HG02943 (cell line): ENCODE data around the gene KRT27.
"Not testable (repeated sequence)": the region's sequence is repeated elsewhere in the genome, so short reads cannot be mapped to it uniquely, and the experiment has no call there.

Source experiments
- ATAC-seq: cut with Tn5 transposase; IDR thresholded peaks from one replicate; pipeline ENCODE4 v1.9.1; 2021; ENCODE audit warnings: mild to moderate bottlenecking, low read depth, moderate library complexity; ENCODE audit not compliant: unreplicated experiment

The KRT27 gene

DNA sequence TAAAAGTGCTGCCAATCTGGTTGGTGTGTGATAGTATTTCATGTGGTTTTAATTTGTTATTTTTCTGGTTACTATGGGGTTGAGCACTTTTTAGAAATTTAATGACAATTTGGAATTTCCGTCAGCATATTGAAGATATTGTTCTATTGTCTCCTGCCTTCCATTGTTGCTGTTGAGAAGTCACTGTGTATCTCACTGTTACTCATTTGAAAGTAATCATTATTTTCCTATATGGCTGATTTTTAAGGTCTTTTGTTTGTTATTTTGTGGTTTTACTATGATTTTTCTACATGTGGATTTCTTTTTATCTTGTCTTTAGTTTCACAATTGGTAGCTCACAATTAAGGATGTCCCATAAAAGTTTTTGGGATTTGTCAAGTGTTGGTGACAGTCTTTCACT lies 18.6 kb downstream of the KRT27 start:
- ATAC-seq: no peak

DNA sequence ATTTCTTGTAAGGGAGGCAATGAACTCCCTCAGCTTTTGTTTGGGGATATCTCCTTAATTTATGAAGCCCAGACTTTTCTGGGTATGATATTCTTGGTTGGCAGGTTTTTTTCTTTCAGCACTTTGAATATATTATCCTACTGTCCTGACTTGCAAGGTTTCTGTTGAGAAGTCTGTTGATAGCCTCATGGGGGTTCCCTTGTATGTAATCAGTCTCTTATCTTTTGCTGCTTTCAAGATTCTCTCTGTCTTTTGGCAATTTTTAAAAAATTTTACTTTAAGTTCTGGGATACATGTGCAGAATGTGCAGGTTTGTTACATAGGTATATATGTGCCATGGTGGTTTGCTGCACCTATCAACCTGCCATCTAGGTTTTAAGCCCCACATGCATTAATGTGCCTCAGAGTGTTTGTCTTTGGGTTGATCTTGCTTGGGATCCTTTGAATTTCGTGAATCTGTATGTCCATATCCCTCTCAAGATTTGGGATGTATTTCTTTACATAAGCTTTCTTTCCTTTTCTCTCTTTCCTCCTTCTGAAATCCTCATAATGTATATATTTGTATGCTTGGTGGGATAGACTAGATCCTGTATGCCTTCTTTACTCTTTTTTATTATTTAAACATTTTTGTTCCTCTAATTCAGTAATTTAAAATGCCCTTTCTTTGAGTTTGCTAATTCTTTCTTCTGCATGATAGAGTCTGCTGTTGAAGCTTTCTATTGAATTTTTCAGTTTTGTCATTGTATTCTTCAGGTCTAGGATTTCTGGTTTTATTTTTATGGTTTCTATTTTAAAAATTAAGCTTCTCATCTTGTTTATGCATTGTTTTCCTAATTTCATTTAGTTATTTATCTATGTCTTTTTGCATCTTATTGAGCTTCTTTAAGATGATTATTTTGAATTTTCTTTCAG lies 22.0 kb downstream of the KRT27 start:
- no peak for ATAC-seq

DNA sequence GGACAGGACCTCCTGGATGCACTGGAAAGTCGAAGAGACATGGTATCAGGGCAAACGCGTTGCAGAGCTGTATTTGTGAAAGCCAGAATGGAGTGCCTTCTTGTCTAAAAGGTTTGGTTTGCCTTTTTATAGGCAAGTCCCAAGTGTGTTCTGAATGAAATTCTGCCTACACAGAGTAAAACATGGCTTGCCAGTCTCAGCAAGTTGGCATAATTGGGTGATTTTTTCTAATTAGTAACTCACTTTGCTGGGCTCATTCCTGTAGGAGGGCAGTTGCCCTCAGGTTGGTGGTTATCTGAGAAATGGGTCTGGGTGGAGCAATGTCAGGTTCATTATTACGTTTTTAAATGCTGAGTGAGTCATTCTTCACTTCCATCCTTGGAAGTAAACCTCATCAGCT lies 27.1 kb downstream of the KRT27 start, which contains the start of gene KRT25:
TSS of gene KRT25 (minus strand) at position 101 of the 400 bp plus-strand sequence. CDS start at position 41, 60 bp downstream.
- ATAC-seq: no peak

DNA sequence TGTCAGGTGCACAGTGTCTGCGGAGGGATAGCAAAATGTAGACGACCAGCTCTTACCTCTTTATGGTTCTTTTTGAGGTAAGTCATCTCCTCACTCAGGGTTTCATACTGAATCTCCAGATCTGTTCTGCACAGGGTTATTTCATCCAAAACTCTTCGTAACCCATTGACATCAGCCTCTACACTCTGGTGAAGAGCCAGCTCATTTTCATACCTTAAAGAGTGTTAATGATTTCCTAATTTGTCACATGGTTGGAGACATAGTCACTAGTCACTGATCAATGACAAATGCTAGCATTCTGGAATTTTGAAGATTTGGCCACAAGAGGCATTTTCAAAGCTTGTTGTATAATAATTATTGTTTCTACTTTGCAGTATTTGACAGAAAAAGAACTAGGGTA lies 28.5 kb downstream of the KRT27 start:
- ATAC-seq: no peak

DNA sequence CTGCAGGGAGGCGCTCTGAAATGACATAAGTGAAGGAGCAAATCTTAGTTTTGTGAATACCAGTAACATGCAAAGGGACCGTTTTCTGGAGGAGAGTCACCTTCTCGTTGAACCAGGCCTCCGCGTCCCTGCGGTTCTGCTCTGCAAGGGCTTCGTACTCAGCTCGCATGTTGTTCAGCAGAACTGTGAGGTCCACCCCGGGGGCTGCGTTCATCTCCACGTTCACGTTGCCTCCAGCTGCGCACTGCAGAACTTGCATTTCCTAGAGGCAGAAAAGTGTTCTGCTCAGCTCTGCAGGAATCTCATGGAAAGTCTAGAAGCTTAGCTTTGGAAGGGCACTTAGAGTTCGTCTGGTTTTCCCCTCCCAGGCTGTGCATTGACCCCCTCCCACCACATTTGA lies 31.3 kb downstream of the KRT27 start:
- no peak for ATAC-seq

DNA sequence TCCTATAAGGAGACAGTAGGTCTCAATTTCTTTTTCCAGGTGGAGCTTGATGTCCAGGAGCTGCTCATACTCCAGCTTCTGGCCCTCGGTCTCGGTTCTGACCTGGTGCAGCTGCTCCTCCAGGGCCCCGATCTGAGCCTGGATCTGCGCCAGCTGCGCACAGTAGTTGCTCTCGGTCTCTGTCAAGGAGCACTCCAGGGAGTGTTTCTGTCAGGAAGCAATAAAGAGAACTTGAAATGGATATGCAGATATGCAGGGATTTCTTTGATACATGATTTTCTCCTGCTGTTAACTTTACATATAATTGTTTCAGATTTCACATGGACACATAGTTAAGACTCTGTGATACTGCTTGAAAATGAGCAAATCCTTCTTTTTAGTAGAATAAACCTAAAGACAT lies 32.0 kb downstream of the KRT27 start:
- ATAC-seq: no peak

DNA sequence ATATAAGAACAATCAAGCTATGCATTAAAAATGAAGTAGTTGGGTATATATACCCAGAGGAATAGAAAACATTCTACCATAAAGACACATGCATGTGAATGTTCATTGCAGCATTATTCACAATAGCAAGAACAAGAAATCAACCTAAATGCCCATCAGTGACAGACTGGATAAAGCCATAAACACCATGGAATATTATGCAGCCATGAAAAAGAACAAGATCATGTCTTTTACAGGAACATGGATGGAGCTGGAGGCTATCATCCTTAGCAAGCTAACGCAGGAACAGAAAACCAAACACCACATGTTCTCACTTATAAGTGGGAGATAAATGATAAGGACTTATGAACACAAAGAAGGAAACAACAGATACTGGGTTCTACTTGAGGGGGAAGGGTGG lies 33.7 kb downstream of the KRT27 start:
- not testable (repeated sequence) for ATAC-seq

DNA sequence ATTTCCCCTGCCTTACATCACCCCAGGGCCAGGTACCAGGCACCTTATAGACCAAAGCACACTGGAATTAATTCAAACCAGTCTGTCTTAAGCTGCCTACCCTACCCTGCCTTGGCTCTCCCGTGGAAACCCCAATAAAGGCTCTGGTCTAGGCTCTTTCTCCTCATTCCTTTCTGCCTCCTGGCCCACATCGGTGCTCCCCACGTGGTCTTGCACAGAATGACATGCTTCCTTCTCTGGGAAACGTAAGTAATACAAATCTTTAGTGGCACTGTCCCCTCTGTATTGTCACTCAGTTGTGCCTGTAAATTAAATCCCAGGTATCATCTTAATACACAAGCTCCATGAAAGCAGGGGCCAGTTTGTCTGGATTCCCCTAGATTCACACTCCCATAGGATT lies 43.8 kb downstream of the KRT27 start:
- ATAC-seq: no peak

DNA sequence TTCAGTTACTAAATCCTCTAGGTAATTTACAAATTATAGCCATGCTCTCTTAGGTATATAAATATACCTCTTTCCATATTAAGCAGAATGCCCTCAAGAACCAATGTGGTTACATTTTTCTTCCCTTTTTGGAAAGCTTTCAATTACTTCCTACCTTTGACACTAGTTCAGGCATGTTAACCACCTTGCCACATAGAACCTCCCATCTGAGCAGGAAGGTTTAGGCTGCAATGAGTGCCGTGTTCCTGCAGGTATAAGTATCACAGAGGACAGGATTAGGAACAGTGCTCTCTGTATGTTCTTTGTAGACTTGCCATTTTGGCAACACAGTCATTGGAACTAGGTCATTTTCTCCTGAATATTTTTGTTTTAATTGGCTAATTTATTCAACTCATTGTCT lies 47.3 kb downstream of the KRT27 start:
- no peak for ATAC-seq

DNA sequence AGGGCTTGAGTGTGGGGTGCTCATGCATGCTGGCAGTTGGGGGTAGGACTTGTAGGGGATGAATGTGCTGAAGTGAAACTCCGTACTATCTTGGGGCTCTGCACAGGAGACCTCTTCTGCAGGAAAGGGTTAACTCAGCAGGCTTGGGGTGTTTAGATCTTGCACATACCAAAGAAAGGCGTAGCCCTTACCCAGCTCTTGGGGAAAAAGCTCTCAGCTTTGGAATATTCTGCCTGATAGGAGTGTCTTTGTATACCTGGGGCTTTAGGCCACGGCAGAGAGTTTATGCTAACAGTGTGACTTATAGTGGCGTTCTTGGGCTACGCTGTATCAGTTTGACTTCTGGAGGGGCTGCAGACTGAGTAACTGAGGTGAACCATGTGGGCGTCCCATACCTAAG lies 48.3 kb downstream of the KRT27 start:
- no peak for ATAC-seq

DNA sequence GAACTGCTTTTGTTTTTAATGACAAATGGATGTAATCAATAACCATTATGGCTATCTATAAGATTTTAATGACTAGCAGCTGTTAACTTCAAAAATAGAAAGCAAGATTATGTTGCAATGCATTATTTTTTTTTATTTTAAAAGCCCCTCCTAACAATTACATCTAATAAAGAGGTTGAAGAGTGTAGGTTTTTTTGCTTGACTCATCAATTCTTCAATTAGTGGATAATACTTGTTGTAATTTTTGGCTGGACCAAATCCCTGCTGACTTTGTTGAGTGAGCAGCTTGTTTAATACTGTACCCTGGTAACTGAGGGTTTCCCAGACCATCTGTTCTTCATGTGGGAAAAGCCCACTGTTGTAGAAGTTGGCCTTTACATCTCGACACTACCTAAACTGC lies 51.4 kb downstream of the KRT27 start:
- ATAC-seq: no peak

DNA sequence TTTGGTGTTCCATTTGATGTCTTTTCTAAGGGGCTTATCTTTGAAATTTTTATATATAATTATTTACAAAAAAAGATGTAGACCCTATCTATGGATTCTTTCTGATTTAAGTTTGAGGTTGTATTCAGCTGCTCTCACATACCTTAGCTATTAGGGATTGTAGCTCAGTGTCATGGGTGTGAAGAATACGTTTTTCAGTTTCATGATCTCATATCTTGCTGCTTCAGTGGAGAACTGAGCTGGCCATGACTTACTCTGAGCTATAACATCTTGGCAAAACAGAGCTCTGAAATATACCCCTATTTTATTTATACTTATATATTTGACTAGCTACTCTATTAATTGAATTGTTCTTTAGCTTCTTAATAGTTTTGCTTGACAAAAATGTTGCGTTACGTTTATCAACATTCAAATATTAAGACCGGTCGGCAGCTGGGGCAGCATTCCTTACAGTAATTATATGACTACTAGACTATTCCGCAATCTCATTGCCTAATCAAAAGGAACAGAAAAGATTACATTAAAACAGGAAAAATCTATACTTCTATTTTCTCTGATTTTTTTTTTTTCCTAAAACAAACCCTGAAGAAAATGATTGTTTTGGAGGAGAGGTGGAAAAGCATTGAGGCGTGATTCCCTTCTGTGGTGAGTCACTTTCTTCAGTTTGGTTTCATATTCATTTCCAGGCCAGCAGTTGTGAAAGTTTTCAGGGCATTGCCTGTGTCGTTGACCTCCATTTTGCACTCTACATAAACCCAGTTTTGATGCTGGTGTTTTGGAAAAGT lies 54.7 kb downstream of the KRT27 start:
- ATAC-seq: no peak

DNA sequence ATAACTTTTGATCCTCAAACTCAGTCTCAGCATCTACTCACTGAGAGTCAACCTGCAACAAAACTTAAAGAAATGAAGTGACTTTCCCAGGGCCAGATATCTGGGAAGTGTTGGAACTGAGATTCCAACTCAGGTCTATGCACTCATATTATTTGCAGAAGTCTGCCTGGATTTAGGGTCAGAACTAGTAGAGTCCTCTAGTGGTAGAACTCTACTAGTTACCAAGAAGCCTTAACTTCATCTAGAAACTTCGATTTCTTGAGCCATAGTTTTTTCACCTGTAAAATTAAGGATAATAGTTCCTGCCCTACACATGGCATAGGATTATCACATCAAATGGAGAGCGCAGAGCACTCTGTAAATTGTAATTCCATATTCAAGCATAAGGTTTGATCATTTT lies 55.4 kb downstream of the KRT27 start:
- ATAC-seq: no peak
